Breast epithelium (tissue), 3 donors: Measurements from ENCODE around the gene PRCD.

Experiments used
- CTCF ChIP-seq, 3 donors: fragments of 450-650 bp; IDR thresholded peaks; one replicate each; pipeline ENCODE4 v1.5.1; 2016 to 2017; ENCODE audit warnings: antibody characterized with exemption in 3 of 3, mild to moderate bottlenecking in 3 of 3, moderate library complexity in 3 of 3
- POLR2AphosphoS5 ChIP-seq, 3 donors: sonication (generic); formaldehyde crosslinking; IDR thresholded peaks; one replicate each; pipeline ENCODE4 v1.6.1; 2017; ENCODE audit warnings: antibody characterized with exemption in 3 of 3

- no peak for TF ChIP-seq CTCF (IDR thresholded peaks at IDR 0.05)
- no peak for TF ChIP-seq POLR2AphosphoS5 (IDR thresholded peaks at IDR 0.05)
These were observed 7.7 kb upstream of the PRCD start for GRCh38 chr17:76532072-76532651.
